ENCODE results near the gene RAD51AP2. TPM values are rescaled to one million over a fixed set of nuclear protein-coding genes. Genes with fewer than 3 reads are reported as not detected.
A peak's percentile ranks its signal among the peaks of the same experiment; 100 is the strongest.

RAD51AP2 gene
- total RNA-seq, 4 donors from 2014 or later: 0.04 to 0.53 (median 0.26) TPM

DNA sequence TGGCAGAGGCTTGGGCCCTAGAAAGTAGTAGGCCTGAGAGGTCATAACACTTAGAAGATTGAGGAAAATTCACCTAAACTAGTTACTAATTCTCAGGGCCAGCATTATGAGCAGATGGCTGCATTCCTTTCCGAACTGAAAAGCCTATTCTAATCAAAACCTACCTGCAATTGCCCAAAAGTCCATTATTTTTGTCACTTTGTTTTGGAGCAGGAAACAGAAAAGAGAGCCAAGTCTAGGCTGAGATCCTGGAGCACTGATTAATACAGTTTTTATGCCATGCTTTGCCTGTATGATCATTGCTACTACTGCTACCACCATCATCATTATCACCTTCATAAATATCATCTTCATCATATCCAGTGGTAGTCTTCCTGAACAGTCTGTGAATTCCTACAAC, 36.9 kb upstream of the RAD51AP2 start:
- WGBS, 2 donors: 77 to 86% methylated on average over 1 of the region's 1 CpG
- Histone ChIP-seq H3K9me3 (no peaks in the 10 kb centered on the region), H3K4me3 (no peak overlapping the region), H3K27ac (no peak overlapping the region), H3K4me1 (peaks cover 0 to 35% (median 3%) of the 10 kb centered on the region in 3 donors), H3K27me3 (no peaks in the 10 kb centered on the region), H3K36me3 (no peaks in the 10 kb centered on the region)
- TF ChIP-seq, protein P1, sequence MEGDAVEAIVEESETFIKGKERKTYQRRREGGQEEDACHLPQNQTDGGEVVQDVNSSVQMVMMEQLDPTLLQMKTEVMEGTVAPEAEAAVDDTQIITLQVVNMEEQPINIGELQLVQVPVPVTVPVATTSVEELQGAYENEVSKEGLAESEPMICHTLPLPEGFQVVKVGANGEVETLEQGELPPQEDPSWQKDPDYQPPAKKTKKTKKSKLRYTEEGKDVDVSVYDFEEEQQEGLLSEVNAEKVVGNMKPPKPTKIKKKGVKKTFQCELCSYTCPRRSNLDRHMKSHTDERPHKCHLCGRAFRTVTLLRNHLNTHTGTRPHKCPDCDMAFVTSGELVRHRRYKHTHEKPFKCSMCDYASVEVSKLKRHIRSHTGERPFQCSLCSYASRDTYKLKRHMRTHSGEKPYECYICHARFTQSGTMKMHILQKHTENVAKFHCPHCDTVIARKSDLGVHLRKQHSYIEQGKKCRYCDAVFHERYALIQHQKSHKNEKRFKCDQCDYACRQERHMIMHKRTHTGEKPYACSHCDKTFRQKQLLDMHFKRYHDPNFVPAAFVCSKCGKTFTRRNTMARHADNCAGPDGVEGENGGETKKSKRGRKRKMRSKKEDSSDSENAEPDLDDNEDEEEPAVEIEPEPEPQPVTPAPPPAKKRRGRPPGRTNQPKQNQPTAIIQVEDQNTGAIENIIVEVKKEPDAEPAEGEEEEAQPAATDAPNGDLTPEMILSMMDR (IDR thresholded peaks at IDR 0.05): no peak
- TF ChIP-seq POLR2A (IDR thresholded peaks at IDR 0.05): no peak
- DNase-seq: no peak
- intact Hi-C loops (cut with DNase I): no loop called here

DNA sequence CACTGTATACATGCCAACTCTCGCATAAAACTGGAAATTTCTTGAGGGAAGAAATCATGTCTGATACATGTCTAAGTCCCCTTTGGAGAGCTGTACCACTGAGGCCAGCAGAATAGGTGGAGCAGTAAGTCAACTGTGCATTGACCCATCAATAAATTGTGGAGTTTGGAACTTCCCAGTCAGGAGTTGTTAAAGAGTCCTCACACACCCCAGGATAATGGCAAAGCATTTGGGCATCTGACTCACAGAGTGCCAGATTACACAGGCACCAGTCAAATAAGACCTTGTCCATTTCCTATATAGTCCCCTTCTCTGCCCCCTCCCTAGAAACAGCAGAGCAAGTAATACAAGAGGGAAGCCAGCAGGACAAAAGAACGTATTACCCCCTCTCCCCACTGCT, 32.7 kb upstream of the RAD51AP2 start:
- peak overlapping the region in 1 of 4 donors; percentile 21 for H3K27ac ChIP-seq
- 51 to 60% methylated on average over 2 of the region's 2 CpGs for WGBS, 2 donors
- intact Hi-C loops (cut with DNase I): no loop called here
- peaks cover 0 to 32% (median 3%) of the 10 kb centered on the region in 3 donors for H3K4me1 ChIP-seq
- DNase-seq: no peak
- H3K36me3 ChIP-seq: no peaks in the 10 kb centered on the region
- peaks cover 0 to 4% (median 0%) of the 10 kb centered on the region in 4 donors for H3K27me3 ChIP-seq
- no peak overlapping the region for H3K4me3 ChIP-seq
- no peak for TF ChIP-seq POLR2A (IDR thresholded peaks at IDR 0.05)
- TF ChIP-seq, protein P1 (IDR thresholded peaks at IDR 0.05): no peak
- H3K9me3 ChIP-seq: no peaks in the 10 kb centered on the region

DNA sequence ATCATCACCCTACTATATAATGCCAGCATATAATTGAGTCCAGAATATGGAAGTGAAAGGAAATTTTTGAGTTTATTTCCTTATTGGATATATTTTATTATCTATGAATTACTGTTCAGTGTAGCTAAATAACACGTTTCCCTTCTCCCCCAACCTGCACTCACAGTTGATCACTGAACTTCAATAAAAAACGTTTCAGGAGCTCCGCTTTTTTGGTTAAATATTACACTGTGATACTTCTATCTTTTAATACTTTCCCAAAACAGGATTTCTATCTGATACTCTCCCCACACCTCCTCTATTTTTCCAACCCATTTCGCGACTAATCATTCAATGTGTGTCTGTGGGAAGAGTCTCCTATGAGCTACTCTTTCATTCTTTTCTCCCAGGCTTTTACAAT, 29.5 kb upstream of the RAD51AP2 start:
- intact Hi-C loops (cut with DNase I): no loop called here

DNA sequence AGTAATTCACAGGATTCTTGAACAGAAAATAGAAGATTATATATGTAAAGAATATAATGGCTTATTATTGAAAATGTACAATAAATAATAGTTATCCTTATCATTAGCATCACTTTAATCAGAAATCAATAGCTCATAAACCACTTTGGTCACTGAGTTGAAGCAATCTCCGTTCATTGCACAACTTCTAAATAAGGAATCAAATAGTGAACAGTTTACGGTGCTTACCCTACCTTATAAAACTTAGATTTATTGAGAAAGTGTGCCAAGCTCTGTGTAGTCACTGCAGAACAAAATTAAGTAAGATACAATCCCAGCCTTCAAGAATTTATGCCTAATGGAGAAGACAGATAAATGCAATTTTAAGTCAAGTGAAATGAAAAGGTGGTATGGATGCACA, 29.0 kb upstream of the RAD51AP2 start:
- TF ChIP-seq, protein P1 (IDR thresholded peaks at IDR 0.05): no peak
- no peak for TF ChIP-seq POLR2A (IDR thresholded peaks at IDR 0.05)

More for the DNA sequence above, 29.5 kb upstream of the RAD51AP2 start:
- H3K27me3 ChIP-seq: peaks cover 0 to 20% (median 0%) of the 10 kb centered on the region in 4 donors
- H3K9me3 ChIP-seq: no peaks in the 10 kb centered on the region
- WGBS, 2 donors: 61 to 68% methylated on average over 5 of the region's 5 CpGs
- no peak for TF ChIP-seq POLR2A (IDR thresholded peaks at IDR 0.05)
- TF ChIP-seq, protein P1 (IDR thresholded peaks at IDR 0.05): no peak
- H3K4me3 ChIP-seq: no peak overlapping the region
- no peaks in the 10 kb centered on the region for H3K36me3 ChIP-seq
- H3K27ac ChIP-seq: no peak overlapping the region
- DNase-seq: no peak
- H3K4me1 ChIP-seq: peaks cover 0 to 59% (median 3%) of the 10 kb centered on the region in 3 donors

DNA sequence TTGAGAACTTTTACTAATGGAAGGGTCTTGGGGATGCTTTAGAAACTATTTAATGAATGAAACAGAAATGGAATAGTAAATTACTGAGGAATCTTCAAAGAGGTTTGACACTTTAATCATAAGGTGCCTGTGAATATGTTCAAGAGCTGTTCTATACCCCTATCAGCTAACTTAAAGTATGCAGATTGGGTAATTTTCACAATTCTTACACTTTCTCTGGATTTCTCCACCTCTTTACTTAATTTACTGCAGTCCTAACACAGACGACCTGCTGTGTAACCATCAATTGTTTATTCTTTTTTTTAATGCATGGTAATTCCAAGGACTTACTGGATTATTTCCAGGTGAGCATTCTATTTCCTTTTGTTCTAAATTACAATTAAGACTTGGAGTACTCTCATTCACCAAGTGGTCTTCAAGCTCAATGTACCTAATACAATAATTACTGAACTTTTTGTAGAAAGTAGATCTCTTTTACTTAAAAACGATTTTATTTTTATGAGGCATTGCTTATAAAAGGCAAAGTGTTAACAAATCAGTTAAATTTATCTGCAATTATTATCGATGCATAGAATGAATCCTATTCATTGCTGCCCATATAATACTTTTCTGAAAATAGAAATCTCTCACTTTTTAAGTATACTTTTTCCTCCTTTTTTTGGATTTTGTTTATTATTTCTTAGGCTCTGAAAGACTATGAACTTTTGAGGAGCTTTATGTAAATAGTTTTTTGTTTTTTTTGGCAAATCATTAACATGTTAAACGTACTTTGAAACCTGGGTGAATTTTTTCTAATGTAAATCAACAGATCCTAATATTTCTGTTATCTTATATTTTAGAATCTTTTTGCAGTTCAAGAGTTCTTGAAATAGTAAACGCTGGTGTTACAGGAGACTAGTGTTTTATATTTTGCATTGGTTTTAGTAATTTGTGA, 27.7 kb upstream of the RAD51AP2 start:
- Histone ChIP-seq H3K27me3 (peaks cover 0 to 38% (median 0%) of the 10 kb centered on the region in 4 donors), H3K9me3 (no peaks in the 10 kb centered on the region), H3K36me3 (no peaks in the 10 kb centered on the region), H3K27ac (peak overlapping the region in 1 of 4 donors; percentile 17), H3K4me1 (peaks cover 0 to 71% (median 3%) of the 10 kb centered on the region in 3 donors), H3K4me3 (no peak overlapping the region)
- intact Hi-C loops (cut with DNase I): no loop called here
- 37 to 45% methylated on average over 5 of the region's 5 CpGs for WGBS, 2 donors
- no peak for DNase-seq
- TF ChIP-seq, protein P1 (IDR thresholded peaks at IDR 0.05): no peak
- no peak for TF ChIP-seq POLR2A (IDR thresholded peaks at IDR 0.05)

More for the DNA sequence above, 29.0 kb upstream of the RAD51AP2 start:
- Histone ChIP-seq H3K36me3 (no peaks in the 10 kb centered on the region), H3K4me1 (peaks cover 0 to 64% (median 3%) of the 10 kb centered on the region in 3 donors), H3K4me3 (no peak overlapping the region), H3K27me3 (peaks cover 0 to 25% (median 0%) of the 10 kb centered on the region in 4 donors), H3K9me3 (no peaks in the 10 kb centered on the region), H3K27ac (no peak overlapping the region)
- intact Hi-C loops (cut with DNase I): no loop called here
- WGBS, 2 donors: 83 to 86% methylated on average over 2 of the region's 2 CpGs
- no peak for DNase-seq

Measured in esophagus squamous epithelium (tissue), 5 donors.